Erythroblast (primary cell): ENCODE results near the gene ANKRD63.

Experiments used
- GATA1 ChIP-seq: IDR thresholded peaks from 2 replicates; pipeline ENCODE4 v1.6.1; 2011; ENCODE audit warnings: low read depth, mild to moderate bottlenecking, control low read depth, low read length, moderate library complexity
- POLR2A ChIP-seq: IDR thresholded peaks from 2 replicates; pipeline ENCODE4 v1.6.1; 2011; ENCODE audit warnings: mild to moderate bottlenecking, low read length

GRCh38 chr15:40281057-40281800 is 1.6 kb downstream of the ANKRD63 start:
- TF ChIP-seq POLR2A (no peak), GATA1 (no peak)
